Smooth muscle cell (in vitro differentiated cells): ENCODE data around the gene ANO10. TPM values are rescaled to one million over a fixed set of nuclear protein-coding genes. Genes with fewer than 3 reads are reported as not detected.
"Not testable (repeated sequence)": the region's sequence is repeated elsewhere in the genome, so short reads cannot be mapped to it uniquely, and the experiment has no call there.

Experiments
- DNase-seq: peaks from one replicate; lab custom pipeline; 2025; ENCODE audit not compliant: unreplicated experiment; lab: John Stamatoyannopoulos, UW
- H2AFZ ChIP-seq: fragments of 200-600 bp; sonication (generic); 2 replicates; pipeline ENCODE4 v1.6.0; 2016; ENCODE audit warnings: antibody characterized with exemption, low read depth, mild to moderate bottlenecking
- H3F3A ChIP-seq: fragments of 200-600 bp; sonication (generic); 2 replicates; pipeline ENCODE4 v1.6.0; 2017; ENCODE audit warnings: antibody characterized with exemption, low read depth
- H3K27ac ChIP-seq: fragments of 200-600 bp; sonication (generic); 2 replicates; pipeline ENCODE4 v1.5.1; 2016; ENCODE audit warnings: low read depth, mild to moderate bottlenecking
- H3K27me3 ChIP-seq: fragments of 200-600 bp; sonication (generic); 2 replicates; pipeline ENCODE4 v1.6.1; 2016; ENCODE audit warnings: low read depth, mild to moderate bottlenecking
- H3K36me3 ChIP-seq: fragments of 200-600 bp; sonication (generic); 2 replicates; pipeline ENCODE4 v1.5.1; 2016; ENCODE audit warnings: low read depth
- H3K4me1 ChIP-seq: fragments of 200-600 bp; sonication (generic); 2 replicates; pipeline ENCODE4 v1.5.1; 2016; ENCODE audit warnings: low read depth
- H3K4me2 ChIP-seq: fragments of 200-600 bp; sonication (generic); 2 replicates; pipeline ENCODE4 v1.6.0; 2016; ENCODE audit warnings: mild to moderate bottlenecking
- H3K4me3 ChIP-seq: fragments of 200-600 bp; sonication (generic); 2 replicates; pipeline ENCODE4 v1.5.1; 2016; ENCODE audit warnings: mild to moderate bottlenecking
- H3K79me2 ChIP-seq: fragments of 200-600 bp; sonication (generic); 2 replicates; pipeline ENCODE4 v1.6.0; 2016; ENCODE audit warnings: low read depth, mild to moderate bottlenecking
- H3K9ac ChIP-seq: fragments of 200-600 bp; sonication (generic); 2 replicates; pipeline ENCODE4 v1.6.0; 2016; ENCODE audit warnings: low read depth
- H3K9me3 ChIP-seq: fragments of 200-600 bp; sonication (generic); replicated peaks from 2 replicates; pipeline ENCODE4 v1.5.1; 2016; ENCODE audit warnings: low read depth
- H4K20me1 ChIP-seq: fragments of 200-600 bp; sonication (generic); 2 replicates; pipeline ENCODE4 v1.6.0; 2016; ENCODE audit warnings: low read depth
- CTCF ChIP-seq: fragments of 200-600 bp; sonication (generic); IDR thresholded peaks from 2 replicates; pipeline ENCODE4 v1.5.1; 2017; ENCODE audit warnings: borderline replicate concordance, mild to moderate bottlenecking, antibody characterized with exemption; ENCODE audit not compliant: insufficient read depth, poor library complexity, severe bottlenecking
- WGBS: methylation state at CpG from one replicate; pipeline ENCODE4 v1.1.7; 2016; ENCODE audit warnings: low lambda C conversion rate; 5-methylcytosine and 5-hydroxymethylcytosine counted together
- polyA plus RNA-seq: library from polyadenylated mRNA; unstranded; fragments of >200 nt; fragmentation: Nextera tagmentation; extraction: Ambion mirVana; gene quantifications from 2 replicates; pipeline ENCODE4 v1.2.1, GENCODE V29; 2016
- total RNA-seq: library from RNA; depleted of rRNA; stranded (reverse); fragments of >200 nt; gene quantifications from 2 replicates; pipeline ENCODE4 v1.2.3, GENCODE V29; 2014

ANO10 gene
- total and polyA plus RNA-seq, 2 experiments from 2014 or later: 19.2 to 25.3 TPM

- H3K27me3 ChIP-seq: no peaks in the 10 kb centered on the region
- no peak for DNase-seq
These were observed 37.6 kb upstream of the ANO10 start for GRCh38 chr3:43659250-43659880.

GRCh38 chr3:43656390-43656789 is 34.6 kb upstream of the ANO10 start:
- WGBS: 99% methylated on average over 21 of the region's 22 CpGs

More at GRCh38 chr3:43659250-43659880, 37.6 kb upstream of the ANO10 start:
- no peak for TF ChIP-seq CTCF
- no peaks in the 10 kb centered on the region for H3K79me2 ChIP-seq
- no peaks in the 10 kb centered on the region for H3K36me3 ChIP-seq
- H4K20me1 ChIP-seq: no peaks in the 10 kb centered on the region
- H3F3A ChIP-seq: no peaks in the 10 kb centered on the region
- H3K9me3 ChIP-seq: no peaks in the 10 kb centered on the region
- 93% methylated on average over 13 of the region's 13 CpGs for WGBS
- no peak overlapping the region for H3K27ac ChIP-seq
- no peak overlapping the region for H3K4me2 ChIP-seq
- no peak overlapping the region for H3K4me3 ChIP-seq
- H2AFZ ChIP-seq: no peak overlapping the region
- no peaks in the 10 kb centered on the region for H3K4me1 ChIP-seq
- no peak overlapping the region for H3K9ac ChIP-seq

GRCh38 chr3:43650345-43650744 is 28.5 kb upstream of the ANO10 start:
- peaks cover 4% of the 10 kb centered on the region for H3K4me1 ChIP-seq
- WGBS: 68% methylated on average over 1 of the region's 1 CpG

More at GRCh38 chr3:43656390-43656789, 34.6 kb upstream of the ANO10 start:
- DNase-seq, H4K20me1 ChIP-seq, H3K27ac ChIP-seq, H3K9me3 ChIP-seq, H3K36me3 ChIP-seq, H3K27me3 ChIP-seq, H3K4me1 ChIP-seq, H3K79me2 ChIP-seq, H3K4me2 ChIP-seq, H2AFZ ChIP-seq, H3K9ac ChIP-seq, H3F3A ChIP-seq, H3K4me3 ChIP-seq: not testable (repeated sequence)

GRCh38 chr3:43649365-43649968 is 27.7 kb upstream of the ANO10 start:
- Histone ChIP-seq H4K20me1 (no peaks in the 10 kb centered on the region), H3F3A (no peaks in the 10 kb centered on the region), H3K4me1 (peaks cover 4% of the 10 kb centered on the region), H3K36me3 (no peaks in the 10 kb centered on the region), H3K4me3 (no peak overlapping the region), H2AFZ (no peak overlapping the region), H3K27ac (no peak overlapping the region), H3K4me2 (no peak overlapping the region), H3K27me3 (no peaks in the 10 kb centered on the region), H3K79me2 (no peaks in the 10 kb centered on the region), H3K9ac (no peak overlapping the region), H3K9me3 (no peaks in the 10 kb centered on the region)
- TF ChIP-seq CTCF: no peak
- WGBS: 64% methylated on average over 6 of the region's 6 CpGs
- DNase-seq: no peak

More at GRCh38 chr3:43650345-43650744, 28.5 kb upstream of the ANO10 start:
- Histone ChIP-seq H3K79me2 (no peaks in the 10 kb centered on the region), H3K36me3 (no peaks in the 10 kb centered on the region), H3F3A (no peaks in the 10 kb centered on the region), H2AFZ (no peak overlapping the region), H4K20me1 (no peaks in the 10 kb centered on the region), H3K9me3 (no peaks in the 10 kb centered on the region), H3K27me3 (no peaks in the 10 kb centered on the region), H3K4me2 (no peak overlapping the region), H3K4me3 (no peak overlapping the region), H3K27ac (no peak overlapping the region), H3K9ac (no peak overlapping the region)
- no peak for TF ChIP-seq CTCF
- no peak for DNase-seq
